GM12878 (cell line): ENCODE measurements around the gene ZSCAN5C.

Experiments
- BRCA1 ChIP-seq: IDR thresholded peaks from 2 replicates; pipeline ENCODE4 v1.6.1; 2011; ENCODE audit warnings: low read depth, low read length, improper control_type of control experiment
- CHD2 ChIP-seq: IDR thresholded peaks from 2 replicates; pipeline ENCODE4 v1.6.1; 2011; ENCODE audit warnings: low read depth, low read length, improper control_type of control experiment, borderline replicate concordance
- EED ChIP-seq: sonication (generic); IDR thresholded peaks from 2 replicates; pipeline ENCODE4 v1.6.1; 2016; ENCODE audit warnings: antibody characterized with exemption, low read depth
- IRF4 ChIP-seq: IDR thresholded peaks from 2 replicates; pipeline ENCODE4 v1.6.1; 2011; ENCODE audit warnings: low read depth, low read length
- JUND ChIP-seq: IDR thresholded peaks from 2 replicates; pipeline ENCODE4 v1.6.1; 2012; ENCODE audit warnings: low read depth, mild to moderate bottlenecking, low read length, improper control_type of control experiment, moderate library complexity
- KAT2A ChIP-seq: conservative IDR thresholded peaks from 2 replicates; pipeline ENCODE4 v1.6.1; 2011; ENCODE audit warnings: low read depth, low read length; ENCODE audit not compliant: control insufficient read depth
- NFYB ChIP-seq: IDR thresholded peaks from 2 replicates; pipeline ENCODE4 v1.6.1; 2011; ENCODE audit warnings: low read depth, mild to moderate bottlenecking, low read length, improper control_type of control experiment, moderate library complexity; ENCODE audit not compliant: insufficient read depth
- POLR2AphosphoS5 ChIP-seq: IDR thresholded peaks from 2 replicates; pipeline ENCODE4 v1.6.1; 2011; ENCODE audit warnings: mild to moderate bottlenecking, low read length, inconsistent platforms
- SMARCA5 ChIP-seq: fragments of 450-650 bp; IDR thresholded peaks from 2 replicates; pipeline ENCODE4 v1.6.1; 2017; ENCODE audit warnings: mild to moderate bottlenecking
- TBL1XR1 ChIP-seq: IDR thresholded peaks from 2 replicates; pipeline ENCODE4 v1.6.1; 2012; ENCODE audit warnings: low read depth, low read length, improper control_type of control experiment
- TF ChIP-seq, protein P1 (sequence below), 3 experiments: IDR thresholded peaks in 2 of 3; conservative IDR thresholded peaks in 1 of 3; 2 replicates each; pipeline ENCODE4 v1.5.1; 2011; ENCODE audit warnings: low read depth in 3 of 3, low read length in 3 of 3, mild to moderate bottlenecking in 3 of 3, control low read depth in 2 of 3, moderate library complexity in 2 of 3, inconsistent platforms in 1 of 3, mixed read lengths in 1 of 3; ENCODE audit not compliant: control insufficient read depth in 2 of 3, insufficient read depth in 1 of 3; ENCODE audit errors: extremely low read depth in 1 of 3
- TF ChIP-seq, protein P2 (sequence below): IDR thresholded peaks from 2 replicates; pipeline ENCODE4 v1.6.1; 2012; ENCODE audit warnings: low read length, inconsistent platforms

DNA sequence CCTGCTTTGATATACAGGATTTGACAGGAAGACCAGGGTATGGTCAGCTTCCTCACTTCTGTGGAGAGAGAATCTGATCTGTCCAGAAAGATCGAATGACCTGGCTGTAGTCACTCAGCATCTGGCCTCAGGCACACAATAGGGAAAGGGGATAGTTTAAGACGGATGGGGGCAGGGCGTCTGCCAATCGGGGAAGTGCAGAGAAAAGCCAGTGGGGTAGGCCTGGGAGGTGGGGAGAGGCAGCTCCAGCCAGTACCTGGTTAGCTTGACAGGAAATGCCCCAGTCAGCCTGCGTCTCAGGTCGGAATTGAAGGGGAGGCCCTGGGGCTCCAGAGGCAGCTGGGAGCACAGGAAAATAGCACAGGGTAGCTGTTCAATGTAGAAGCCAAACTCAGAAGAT is 48.6 kb upstream of the ZSCAN5C start:
- TF ChIP-seq, protein P1, sequence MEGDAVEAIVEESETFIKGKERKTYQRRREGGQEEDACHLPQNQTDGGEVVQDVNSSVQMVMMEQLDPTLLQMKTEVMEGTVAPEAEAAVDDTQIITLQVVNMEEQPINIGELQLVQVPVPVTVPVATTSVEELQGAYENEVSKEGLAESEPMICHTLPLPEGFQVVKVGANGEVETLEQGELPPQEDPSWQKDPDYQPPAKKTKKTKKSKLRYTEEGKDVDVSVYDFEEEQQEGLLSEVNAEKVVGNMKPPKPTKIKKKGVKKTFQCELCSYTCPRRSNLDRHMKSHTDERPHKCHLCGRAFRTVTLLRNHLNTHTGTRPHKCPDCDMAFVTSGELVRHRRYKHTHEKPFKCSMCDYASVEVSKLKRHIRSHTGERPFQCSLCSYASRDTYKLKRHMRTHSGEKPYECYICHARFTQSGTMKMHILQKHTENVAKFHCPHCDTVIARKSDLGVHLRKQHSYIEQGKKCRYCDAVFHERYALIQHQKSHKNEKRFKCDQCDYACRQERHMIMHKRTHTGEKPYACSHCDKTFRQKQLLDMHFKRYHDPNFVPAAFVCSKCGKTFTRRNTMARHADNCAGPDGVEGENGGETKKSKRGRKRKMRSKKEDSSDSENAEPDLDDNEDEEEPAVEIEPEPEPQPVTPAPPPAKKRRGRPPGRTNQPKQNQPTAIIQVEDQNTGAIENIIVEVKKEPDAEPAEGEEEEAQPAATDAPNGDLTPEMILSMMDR (IDR thresholded peaks at IDR 0.05 in 2 of 3, conservative IDR thresholded peaks at IDR 0.05 in 1 of 3; ENCODE audit: control insufficient read depth in 2 of 3, extremely low read depth in 1 of 3, insufficient read depth in 1 of 3, low read depth in 3 of 3, low read length in 3 of 3), result no peak
- TF ChIP-seq KAT2A, result no peak
- no peak for TF ChIP-seq EED
- TF ChIP-seq CHD2, result no peak
- no peak for TF ChIP-seq POLR2AphosphoS5
- no peak for TF ChIP-seq TBL1XR1
- TF ChIP-seq, protein P2, sequence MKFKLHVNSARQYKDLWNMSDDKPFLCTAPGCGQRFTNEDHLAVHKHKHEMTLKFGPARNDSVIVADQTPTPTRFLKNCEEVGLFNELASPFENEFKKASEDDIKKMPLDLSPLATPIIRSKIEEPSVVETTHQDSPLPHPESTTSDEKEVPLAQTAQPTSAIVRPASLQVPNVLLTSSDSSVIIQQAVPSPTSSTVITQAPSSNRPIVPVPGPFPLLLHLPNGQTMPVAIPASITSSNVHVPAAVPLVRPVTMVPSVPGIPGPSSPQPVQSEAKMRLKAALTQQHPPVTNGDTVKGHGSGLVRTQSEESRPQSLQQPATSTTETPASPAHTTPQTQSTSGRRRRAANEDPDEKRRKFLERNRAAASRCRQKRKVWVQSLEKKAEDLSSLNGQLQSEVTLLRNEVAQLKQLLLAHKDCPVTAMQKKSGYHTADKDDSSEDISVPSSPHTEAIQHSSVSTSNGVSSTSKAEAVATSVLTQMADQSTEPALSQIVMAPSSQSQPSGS, result no peak
- TF ChIP-seq NFYB, result no peak
- TF ChIP-seq SMARCA5, result no peak
- TF ChIP-seq BRCA1, result no peak
- no peak for TF ChIP-seq IRF4
- no peak for TF ChIP-seq JUND
